HUDEP-2 (cell line): Measurements from ENCODE around the gene HBP1.
"Not testable (repeated sequence)": the region's sequence is repeated elsewhere in the genome, so short reads cannot be mapped to it uniquely, and the experiment has no call there.

Source experiments
- DNase-seq, 76 experiments: peaks; one replicate each; lab custom pipeline; 2025; ENCODE audit not compliant: unreplicated experiment in 76 of 76; lab: John Stamatoyannopoulos, UW

Gene HBP1

GRCh38 chr7:107168233-107169119 is at the start of gene HBP1:
Gene HBP1, plus strand, starts transcription at chr7:107169003. Its CDS starts 10,891 bp downstream, at chr7:107179894.
- peak; percentile 46 to 100 (median 98) for DNase-seq

- DNase-seq, result no peak
Observed at GRCh38 chr7:107119376-107120105, 49.3 kb upstream of the HBP1 start.

- DNase-seq, result no peak
Observed at GRCh38 chr7:107122486-107122911, 46.3 kb upstream of the HBP1 start.

GRCh38 chr7:107123392-107123791 is 45.4 kb upstream of the HBP1 start:
- no peak for DNase-seq

GRCh38 chr7:107125475-107125874 is 43.3 kb upstream of the HBP1 start:
- DNase-seq, result no peak

- DNase-seq, result no peak
Observed at GRCh38 chr7:107128217-107128616, 40.6 kb upstream of the HBP1 start.

GRCh38 chr7:107128748-107129147 is 40.1 kb upstream of the HBP1 start:
- DNase-seq, result no peak

GRCh38 chr7:107130487-107131220 is 38.1 kb upstream of the HBP1 start:
- no peak for DNase-seq

GRCh38 chr7:107133396-107133795 is 35.4 kb upstream of the HBP1 start:
- DNase-seq, result no peak

- DNase-seq, result no peak
Observed at GRCh38 chr7:107138696-107139420, 29.9 kb upstream of the HBP1 start.

- DNase-seq, result not testable (repeated sequence)
Observed at GRCh38 chr7:107143875-107144274, 24.9 kb upstream of the HBP1 start.

- DNase-seq, result no peak
Observed at GRCh38 chr7:107145067-107145838, 23.6 kb upstream of the HBP1 start.

GRCh38 chr7:107147464-107148393 is 21.1 kb upstream of the HBP1 start:
- DNase-seq, result peak in 13 of 76 experiments; percentile 0 to 28 (median 12)

GRCh38 chr7:107148721-107149120 is 20.1 kb upstream of the HBP1 start:
- no peak for DNase-seq

GRCh38 chr7:107149863-107150262 is 18.9 kb upstream of the HBP1 start:
- no peak for DNase-seq

- DNase-seq, result peak in 60 of 76 experiments; percentile 3 to 74 (median 47)
Observed at GRCh38 chr7:107150375-107151073, 18.3 kb upstream of the HBP1 start.

- no peak for DNase-seq
Observed at GRCh38 chr7:107151538-107151937, 17.3 kb upstream of the HBP1 start.

GRCh38 chr7:107152011-107152410 is 16.8 kb upstream of the HBP1 start:
- DNase-seq, result no peak
